Epithelial cell of proximal tubule (primary cell): ENCODE measurements around the gene ZNF346. TPM values are rescaled to one million over a fixed set of nuclear protein-coding genes. Genes with fewer than 3 reads are reported as not detected.

ENCODE experiments used
- DNase-seq: peaks from one replicate; pipeline ENCODE4 v3.0.0-alpha.2; 2011; ENCODE audit warnings: low read depth
- H3K4me3 ChIP-seq: 2 replicates; pipeline ENCODE4 v1.5.1; 2011; ENCODE audit warnings: low read depth, mild to moderate bottlenecking, low read length
- CTCF ChIP-seq: conservative IDR thresholded peaks from 2 replicates; pipeline ENCODE4 v1.5.1; 2012; ENCODE audit warnings: low read depth, mild to moderate bottlenecking, low read length
- total RNA-seq: library from RNA; depleted of rRNA; stranded (reverse); fragments of >200 nt; gene quantifications from 2 replicates; pipeline ENCODE4 v1.2.3, GENCODE V29; 2015

Gene ZNF346
- total RNA-seq, 1 donor from 2014 or later = 8.8 TPM

- H3K4me3 ChIP-seq = no peak overlapping the region
- DNase-seq = no peak
- TF ChIP-seq CTCF = no peak
Measured at GRCh38 chr5:177093082-177093712, 70.7 kb downstream of the ZNF346 start.

DNA sequence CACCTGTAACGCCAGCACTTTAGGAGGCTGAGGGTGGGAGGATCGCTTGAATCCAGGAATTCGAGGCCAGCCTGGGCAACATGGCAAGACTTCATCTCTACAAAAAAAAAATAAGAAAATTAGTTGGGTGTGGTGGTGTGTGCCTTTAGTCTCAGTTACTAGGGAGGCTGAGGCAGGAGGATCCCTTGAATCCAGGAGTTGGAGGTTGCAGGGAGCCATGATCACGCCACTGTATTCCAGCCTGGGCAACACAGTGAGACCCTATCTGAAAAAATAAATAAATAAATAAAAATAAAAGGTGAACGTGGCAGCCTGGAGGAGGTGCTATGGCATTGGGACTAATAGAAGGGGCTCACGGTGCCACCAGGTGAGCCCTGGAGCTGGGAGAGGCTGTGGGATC lies 71.3 kb downstream of the ZNF346 start:
- TF ChIP-seq CTCF = no peak
- DNase-seq = no peak
- H3K4me3 ChIP-seq = no peak overlapping the region

GRCh38 chr5:177094224-177095087 lies 72.0 kb downstream of the ZNF346 start:
- no peak for TF ChIP-seq CTCF
- no peak for DNase-seq
- no peak overlapping the region for H3K4me3 ChIP-seq

GRCh38 chr5:177095088-177095669 lies 72.7 kb downstream of the ZNF346 start:
- TF ChIP-seq CTCF = no peak
- H3K4me3 ChIP-seq = no peak overlapping the region
- no peak for DNase-seq

DNA sequence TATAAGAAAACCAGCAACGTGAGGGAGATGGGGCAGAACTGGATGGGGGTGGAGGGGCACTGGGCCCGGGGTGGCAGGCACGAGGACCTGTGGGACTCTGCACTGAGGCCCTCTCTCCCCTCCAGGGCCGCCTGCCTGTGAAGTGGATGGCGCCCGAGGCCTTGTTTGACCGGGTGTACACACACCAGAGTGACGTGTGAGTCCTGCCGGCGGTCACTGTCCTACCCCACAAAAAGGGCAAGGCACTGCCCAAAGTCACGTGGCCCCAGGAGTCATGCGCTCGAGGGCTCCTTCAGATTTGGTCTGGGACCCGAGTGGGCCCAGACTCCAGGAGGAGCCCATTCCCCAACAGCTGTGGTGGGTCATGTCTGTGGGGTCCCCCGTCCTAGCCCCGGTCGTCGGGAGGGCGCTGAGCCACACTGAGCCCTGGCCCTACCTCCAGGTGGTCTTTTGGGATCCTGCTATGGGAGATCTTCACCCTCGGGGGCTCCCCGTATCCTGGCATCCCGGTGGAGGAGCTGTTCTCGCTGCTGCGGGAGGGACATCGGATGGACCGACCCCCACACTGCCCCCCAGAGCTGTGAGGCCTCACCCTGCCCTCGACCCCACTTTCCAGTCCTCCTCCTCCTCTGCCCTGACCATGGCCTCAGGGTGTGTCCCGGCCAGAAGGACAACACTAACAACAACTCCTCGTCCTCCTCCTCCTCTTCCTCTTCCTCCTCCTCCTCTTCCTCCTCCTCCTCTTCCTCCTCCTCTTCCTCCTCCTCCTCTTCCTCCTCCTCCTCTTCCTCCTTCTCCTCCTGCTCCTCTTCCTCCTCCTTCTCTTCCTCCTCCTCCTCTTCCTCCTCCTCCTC lies 73.9 kb downstream of the ZNF346 start:
- no peak for TF ChIP-seq CTCF
- H3K4me3 ChIP-seq = no peak overlapping the region
- no peak for DNase-seq
